Occipital lobe (tissue), 2 donors: ENCODE data around the gene GABRB2. TPM values are rescaled to one million over a fixed set of nuclear protein-coding genes. Genes with fewer than 3 reads are reported as not detected.
A peak's percentile ranks its signal among the peaks of the same experiment; 100 is the strongest.
"Not testable (repeated sequence)": the region's sequence is repeated elsewhere in the genome, so short reads cannot be mapped to it uniquely, and the experiment has no call there.

Source experiments
- DNase-seq: peaks from one replicate; lab custom pipeline; 2025; lab: John Stamatoyannopoulos, UW
- total RNA-seq: library from RNA; depleted of rRNA; stranded (reverse); fragments of >200 nt; gene quantifications from one replicate; pipeline ENCODE4 v1.2.3, GENCODE V29; 2014

The GABRB2 gene
- total RNA-seq = 98.1 TPM

DNA sequence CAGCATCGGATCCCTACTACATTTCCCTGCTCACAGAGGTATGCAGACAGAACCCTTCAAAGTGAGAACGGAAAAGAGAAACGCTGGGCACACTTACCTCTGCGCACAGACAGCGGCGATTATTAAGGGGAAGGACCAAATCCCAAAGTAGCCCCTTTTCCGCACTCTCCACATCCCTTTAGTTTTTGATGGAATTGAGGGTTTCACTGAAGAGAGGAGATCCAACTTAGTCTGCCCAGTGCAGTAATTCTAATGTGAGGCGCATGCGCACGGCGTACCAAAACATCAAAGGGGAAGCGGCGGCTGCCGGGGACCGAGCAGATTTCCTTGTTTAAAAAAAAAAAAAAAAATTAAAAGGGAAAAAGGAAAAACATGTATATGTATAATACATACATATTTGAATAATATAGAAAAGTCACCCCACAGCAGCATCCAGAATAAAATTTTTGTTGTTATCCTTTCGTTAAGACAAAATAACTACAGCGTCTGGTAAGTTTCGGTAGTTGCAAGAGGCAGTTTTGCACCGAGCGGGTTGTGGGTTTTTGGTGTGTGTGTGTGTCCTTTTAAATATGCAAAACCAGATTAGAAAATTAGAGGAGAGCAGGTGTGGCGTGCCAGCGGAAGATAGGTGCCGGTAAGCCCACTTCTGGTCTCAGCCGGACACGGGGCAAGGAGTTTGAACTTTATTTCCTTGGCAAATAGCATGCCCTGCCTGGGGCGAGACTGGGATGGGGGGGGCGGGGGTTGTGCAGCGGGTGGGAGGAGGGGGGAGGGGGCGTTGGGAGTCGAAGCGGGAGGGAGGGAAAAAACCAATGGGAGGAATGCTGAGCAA, at the start of gene GABRB2:
Gene GABRB2 (minus strand): TSS at position 256 of the 832 bp plus-strand sequence. CDS start 82 bp downstream, at position 174.
- DNase-seq = peak; percentile 30

- DNase-seq = no peak
These were observed 39.3 kb upstream of the GABRB2 start for GRCh38 chr5:161585798-161586197.

GRCh38 chr5:161580621-161581020, 34.1 kb upstream of the GABRB2 start:
- no peak for DNase-seq

DNA sequence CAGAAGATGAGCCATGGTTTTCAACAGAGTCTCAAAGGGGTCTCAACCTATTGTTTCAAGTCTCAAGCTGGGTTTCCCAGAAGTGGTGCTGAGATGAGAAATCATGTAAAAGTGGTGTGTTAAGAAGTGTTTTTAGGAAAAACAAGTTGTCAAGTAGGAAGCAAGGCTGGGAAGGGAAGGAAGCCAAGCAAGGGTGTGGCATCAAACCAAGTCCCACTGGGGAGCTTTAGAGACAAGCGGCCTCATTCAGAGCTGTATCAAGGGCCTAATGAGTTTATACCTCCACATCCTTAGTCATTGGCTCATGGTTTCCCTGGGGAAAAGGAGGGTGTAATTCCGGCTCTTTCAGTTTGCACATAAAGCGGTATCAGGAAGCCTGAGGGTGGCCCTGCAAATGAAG, 26.4 kb upstream of the GABRB2 start:
- DNase-seq = no peak

- no peak for DNase-seq
These were observed 19.6 kb upstream of the GABRB2 start for GRCh38 chr5:161566081-161566480.

- DNase-seq = no peak
These were observed 15.9 kb upstream of the GABRB2 start for GRCh38 chr5:161562446-161562845.

GRCh38 chr5:161549106-161549505, 2.6 kb upstream of the GABRB2 start:
- DNase-seq = no peak

DNA sequence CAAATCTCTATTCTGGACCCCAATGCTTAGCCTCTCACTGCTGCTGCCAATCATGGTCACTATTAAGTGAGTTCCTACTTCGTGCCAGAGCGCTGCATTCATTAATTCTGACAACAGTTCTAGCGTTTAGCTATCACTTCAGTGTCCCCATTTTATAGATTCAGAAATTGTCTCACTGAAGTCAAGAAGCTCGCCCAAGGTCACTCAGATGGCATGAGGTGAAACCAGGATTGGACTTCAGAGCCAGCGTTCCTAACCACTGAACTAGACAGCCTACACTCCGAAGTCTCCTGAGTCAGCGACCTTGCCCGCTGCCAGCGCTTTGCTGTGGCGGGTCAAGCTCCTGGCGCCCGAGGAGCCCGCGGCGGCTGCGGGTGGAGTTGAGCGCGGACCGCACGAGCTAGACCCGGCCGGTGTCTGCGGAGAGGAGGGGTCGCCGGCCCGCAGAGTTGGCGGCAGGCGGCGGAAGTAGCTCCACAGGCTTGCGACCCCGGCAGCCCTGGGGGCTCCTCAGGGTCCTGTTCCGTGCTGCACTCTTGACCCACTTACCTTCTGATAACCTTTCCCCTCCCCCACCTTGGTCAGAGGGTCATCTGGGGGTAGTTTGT, 2.1 kb upstream of the GABRB2 start:
- no peak for DNase-seq

GRCh38 chr5:161547738-161548486, 1.4 kb upstream of the GABRB2 start:
- DNase-seq = peak; percentile 42

GRCh38 chr5:161547406-161547737, 847 bp upstream of the GABRB2 start:
- DNase-seq = no peak

DNA sequence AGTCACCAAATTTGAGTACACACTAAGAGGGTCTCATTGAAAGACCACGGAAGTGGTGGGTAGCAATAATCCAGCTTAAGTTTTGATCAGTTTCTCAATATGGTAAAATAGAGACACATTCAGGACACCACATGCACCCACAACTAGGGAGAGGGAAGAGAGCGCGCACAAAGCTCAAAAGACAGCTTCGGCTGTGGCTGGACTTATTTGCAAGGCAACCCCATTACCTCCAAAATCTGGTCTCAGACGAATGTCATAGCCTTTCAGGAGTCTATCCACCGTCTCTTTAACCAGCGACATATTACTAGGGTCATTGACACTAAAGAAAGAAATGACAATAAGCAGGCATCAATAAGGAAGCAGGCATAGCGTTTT, 443 bp downstream of the GABRB2 start:
- DNase-seq = no peak

- DNase-seq = no peak
These were observed 1.0 kb downstream of the GABRB2 start for GRCh38 chr5:161545344-161546094.

GRCh38 chr5:161544350-161544765, 2.2 kb downstream of the GABRB2 start:
- peak; percentile 29 for DNase-seq

DNA sequence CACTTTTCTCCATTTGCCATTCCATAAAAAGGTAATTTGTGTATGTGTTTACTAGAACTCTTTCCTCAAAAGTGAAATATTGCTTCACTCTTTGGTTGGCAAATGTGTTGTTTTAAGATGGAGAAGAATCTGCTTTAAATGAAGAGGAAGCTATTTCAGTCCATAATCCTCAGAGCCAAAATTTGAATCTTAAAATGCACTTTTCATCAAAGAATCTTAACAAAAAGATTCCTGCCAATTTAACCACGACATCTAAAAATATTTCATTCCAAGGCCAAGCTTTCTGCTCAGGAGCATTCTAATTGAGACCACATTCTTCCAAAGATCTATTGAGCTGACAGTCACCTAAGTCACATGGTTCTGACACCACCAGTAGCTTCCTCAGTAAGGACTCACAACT, 7.5 kb downstream of the GABRB2 start:
- no peak for DNase-seq

GRCh38 chr5:161535762-161536161, 10.8 kb downstream of the GABRB2 start:
- no peak for DNase-seq

DNA sequence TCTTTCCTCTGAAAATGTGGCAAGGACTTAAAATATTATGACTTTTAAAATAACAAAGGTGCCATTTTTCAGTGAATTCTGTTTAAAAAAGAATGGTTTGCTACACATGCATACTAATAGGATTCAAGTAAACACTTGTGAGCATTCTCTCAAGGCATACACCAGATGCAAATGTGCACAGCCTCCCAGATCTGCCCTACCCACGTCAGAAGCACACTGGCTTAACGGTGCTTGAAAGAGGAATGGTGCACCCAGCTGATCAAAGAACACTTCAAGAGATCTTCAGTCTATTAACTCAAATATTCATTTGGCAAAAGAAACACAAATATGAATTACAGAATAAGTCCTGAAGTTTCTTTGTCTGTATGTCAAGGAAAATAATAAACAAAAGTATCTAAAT, 15.8 kb downstream of the GABRB2 start:
- peak; percentile 14 for DNase-seq

DNA sequence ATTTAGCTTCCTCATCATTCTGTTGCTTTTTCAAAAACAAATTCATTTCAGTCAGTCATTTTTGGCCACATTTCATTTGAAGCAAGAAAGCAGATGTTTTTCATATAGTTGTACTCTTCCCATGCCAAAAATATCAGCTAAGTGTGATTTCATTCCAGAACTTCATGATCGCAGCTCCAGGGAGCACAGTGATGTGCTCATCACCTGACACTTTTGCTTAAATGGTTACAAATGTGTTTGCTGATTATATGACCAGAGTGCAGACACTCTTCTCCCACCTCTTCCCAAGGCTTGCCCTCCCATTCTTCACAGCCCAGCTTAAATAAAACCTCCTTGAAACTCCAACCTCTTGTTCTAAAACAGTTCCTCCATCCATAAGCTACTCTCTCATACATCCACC, 32.6 kb downstream of the GABRB2 start:
- peak; percentile 34 for DNase-seq

DNA sequence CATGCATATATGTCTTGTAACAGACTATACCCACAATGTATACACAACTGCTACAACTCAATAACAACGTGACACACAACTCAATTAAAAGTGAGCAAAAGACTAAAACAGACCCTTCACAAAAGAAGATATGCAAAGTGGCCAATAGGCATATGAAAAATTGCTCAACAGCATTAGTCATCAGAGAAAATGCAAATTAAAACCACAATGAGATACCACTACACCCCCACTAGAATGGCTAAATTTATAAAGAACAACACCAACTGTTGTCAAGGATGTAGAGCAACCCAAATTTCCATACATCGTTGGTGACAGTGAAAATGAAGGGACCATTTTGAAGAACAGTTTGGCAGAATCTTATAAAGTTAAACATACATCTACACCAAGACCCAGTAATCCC, 38.9 kb downstream of the GABRB2 start:
- DNase-seq = no peak

- DNase-seq = not testable (repeated sequence)
These were observed 41.4 kb downstream of the GABRB2 start for GRCh38 chr5:161505160-161505559.

- DNase-seq = no peak
These were observed 48.0 kb downstream of the GABRB2 start for GRCh38 chr5:161498531-161498930.

DNA sequence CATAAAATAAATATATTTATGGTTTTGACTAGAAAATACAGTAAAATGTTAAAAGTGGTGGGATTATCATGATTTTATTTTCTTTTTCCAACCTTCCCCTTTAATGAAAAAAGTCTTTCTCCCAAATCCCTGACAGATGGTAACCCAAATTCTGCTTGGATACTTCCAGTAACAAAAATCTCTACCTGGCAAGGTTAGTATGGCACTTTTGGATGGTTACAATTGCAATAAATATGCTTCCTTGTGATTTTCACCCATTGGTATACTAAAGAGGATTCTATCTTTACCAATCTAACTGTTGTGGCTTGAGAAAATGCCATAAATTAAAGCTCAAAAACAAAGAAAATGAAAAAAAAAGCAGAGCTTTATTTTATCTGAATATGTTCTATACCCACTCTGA, 62.8 kb downstream of the GABRB2 start:
- DNase-seq = no peak

DNA sequence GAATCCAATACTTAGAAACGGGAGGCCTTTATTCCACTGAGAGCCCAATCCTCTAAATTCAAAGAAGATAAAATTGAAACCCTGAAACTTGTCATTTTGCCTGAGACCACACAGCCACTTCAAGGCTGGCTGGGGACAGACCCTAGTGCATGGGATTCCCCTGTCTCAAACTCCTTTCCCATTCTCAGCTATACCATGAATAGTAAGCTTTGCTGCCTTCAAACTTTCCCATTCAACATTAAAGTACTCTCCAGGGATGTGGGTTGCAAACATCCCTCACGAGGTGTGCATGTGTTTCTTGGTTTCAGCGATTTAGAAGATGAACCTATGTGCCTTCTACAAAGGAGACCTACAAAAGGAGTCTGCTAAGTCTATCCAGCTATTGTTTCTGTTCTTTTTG, 64.6 kb downstream of the GABRB2 start:
- no peak for DNase-seq
